Upper lobe of left lung (tissue), 6 donors: ENCODE results near the gene TRDN. TPM values are rescaled to one million over a fixed set of nuclear protein-coding genes. Genes with fewer than 3 reads are reported as not detected.

Experiments
- ATAC-seq, 2 donors: fragments of 200-7000 bp; cut with Tn5 transposase; one replicate each; pipeline ENCODE4 v1.9.1; 2022; ENCODE audit warnings: mild to moderate bottlenecking in 2 of 2, moderate library complexity in 2 of 2; ENCODE audit not compliant: low FRiP score in 2 of 2
- DNase-seq, 2 donors: peaks; one replicate each; pipeline ENCODE4 v3.0.0-alpha.2; 2019 to 2020
- H3K27ac ChIP-seq, 4 donors: fragments of 200-600 bp; sonication (generic); one replicate each; pipeline ENCODE4 v1.5.1; 2016 to 2019
- H3K27me3 ChIP-seq, 4 donors: fragments of 200-600 bp; sonication (generic); one replicate each; pipeline ENCODE4 v1.5.1; 2017 to 2019
- H3K36me3 ChIP-seq, 4 donors: fragments of 200-600 bp; sonication (generic); one replicate each; pipeline ENCODE4 v1.5.1; 2016 to 2019
- H3K4me1 ChIP-seq, 4 donors: fragments of 200-600 bp; sonication (generic); one replicate each; pipeline ENCODE4 v1.5.1; 2018 to 2019
- H3K4me3 ChIP-seq, 4 donors: fragments of 200-600 bp; sonication (generic); one replicate each; pipeline ENCODE4 v1.5.1; 2017 to 2019; ENCODE audit warnings: mild to moderate bottlenecking in 2 of 4, moderate library complexity in 1 of 4
- H3K9me3 ChIP-seq, 4 donors: fragments of 200-600 bp; sonication (generic); one replicate each; pipeline ENCODE4 v1.5.1; 2018 to 2019
- EP300 ChIP-seq, 4 donors: sonication (generic); formaldehyde crosslinking; IDR thresholded peaks; one replicate each; pipeline ENCODE4 v1.5.1; 2017; ENCODE audit warnings: antibody characterized with exemption in 4 of 4, control low read depth in 2 of 4
- POLR2A ChIP-seq, 4 donors: fragments of 450-650 bp; IDR thresholded peaks; one replicate each; pipeline ENCODE4 v1.5.1; 2016 to 2017; ENCODE audit warnings: antibody characterized with exemption in 4 of 4, mild to moderate bottlenecking in 2 of 4
- POLR2AphosphoS5 ChIP-seq, 2 donors: sonication (generic); formaldehyde crosslinking; IDR thresholded peaks; one replicate each; pipeline ENCODE4 v1.5.1; 2017; ENCODE audit warnings: antibody characterized with exemption in 2 of 2
- WGBS, 2 donors: methylation state at CpG; one replicate each; pipeline ENCODE4 v1.1.5; 2017 to 2018; 5-methylcytosine and 5-hydroxymethylcytosine counted together
- total RNA-seq, 6 donors: library from RNA; depleted of rRNA in 4 of 6; stranded (reverse); fragments of >200 nt in 4 of 6; gene quantifications; one replicate each; pipeline versions ENCODE4 v1.1.0 to v1.2.1, GENCODE V29; 2016 to 2021
- TF ChIP-seq, protein P1 (sequence below), 6 experiments: fragments of 450-650 bp in 4 of 6; fragments of 200-600 bp in 2 of 6; sonication (generic) in 2 of 6; IDR thresholded peaks; one replicate each; pipeline ENCODE4 v1.5.1; 2016 to 2019; ENCODE audit warnings: antibody characterized with exemption in 6 of 6
- donor health status: DM: no; HTN: no; CAD: no; lungs with moderate emphysema.
- donor health status: DM: no; HTN: yes; CAD: no; lungs with severe emphysema.

TRDN gene
- total RNA-seq, 6 donors from 2014 or later, result 0.20 TPM; not detected in 5

DNA sequence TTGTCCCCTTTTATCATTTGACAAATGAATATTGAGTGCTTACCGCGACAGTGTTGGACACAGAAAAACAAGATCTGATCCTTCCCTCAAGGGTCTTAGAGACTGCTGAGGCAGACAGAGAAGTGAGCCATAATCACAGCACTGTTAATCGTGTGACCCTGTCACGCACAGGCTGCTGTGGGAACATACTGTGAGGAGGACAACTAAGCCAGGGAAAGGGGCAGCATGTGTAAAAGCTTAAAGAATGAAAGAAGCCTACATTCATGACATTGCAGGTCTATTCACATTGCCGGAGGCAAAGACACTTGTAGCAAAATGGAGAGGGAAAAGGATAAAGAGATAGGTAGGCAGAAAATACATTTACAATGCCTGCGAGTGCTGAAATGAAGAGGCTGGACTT is 32.7 kb downstream of the TRDN start:
- ATAC-seq (no peak), DNase-seq (no peak)
- WGBS, 2 donors, result 54 to 68% methylated on average over 6 of the region's 6 CpGs
- TF ChIP-seq POLR2A (IDR thresholded peaks at IDR 0.05), result no peak
- no peak for TF ChIP-seq EP300 (IDR thresholded peaks at IDR 0.05)
- TF ChIP-seq, protein P1, sequence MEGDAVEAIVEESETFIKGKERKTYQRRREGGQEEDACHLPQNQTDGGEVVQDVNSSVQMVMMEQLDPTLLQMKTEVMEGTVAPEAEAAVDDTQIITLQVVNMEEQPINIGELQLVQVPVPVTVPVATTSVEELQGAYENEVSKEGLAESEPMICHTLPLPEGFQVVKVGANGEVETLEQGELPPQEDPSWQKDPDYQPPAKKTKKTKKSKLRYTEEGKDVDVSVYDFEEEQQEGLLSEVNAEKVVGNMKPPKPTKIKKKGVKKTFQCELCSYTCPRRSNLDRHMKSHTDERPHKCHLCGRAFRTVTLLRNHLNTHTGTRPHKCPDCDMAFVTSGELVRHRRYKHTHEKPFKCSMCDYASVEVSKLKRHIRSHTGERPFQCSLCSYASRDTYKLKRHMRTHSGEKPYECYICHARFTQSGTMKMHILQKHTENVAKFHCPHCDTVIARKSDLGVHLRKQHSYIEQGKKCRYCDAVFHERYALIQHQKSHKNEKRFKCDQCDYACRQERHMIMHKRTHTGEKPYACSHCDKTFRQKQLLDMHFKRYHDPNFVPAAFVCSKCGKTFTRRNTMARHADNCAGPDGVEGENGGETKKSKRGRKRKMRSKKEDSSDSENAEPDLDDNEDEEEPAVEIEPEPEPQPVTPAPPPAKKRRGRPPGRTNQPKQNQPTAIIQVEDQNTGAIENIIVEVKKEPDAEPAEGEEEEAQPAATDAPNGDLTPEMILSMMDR (IDR thresholded peaks at IDR 0.05), result no peak
- no peak for TF ChIP-seq POLR2AphosphoS5 (IDR thresholded peaks at IDR 0.05)
- H3K36me3 ChIP-seq, result no peaks in the 10 kb centered on the region
- no peak overlapping the region for H3K4me3 ChIP-seq
- H3K9me3 ChIP-seq, result no peaks in the 10 kb centered on the region
- H3K27ac ChIP-seq, result no peak overlapping the region
- no peaks in the 10 kb centered on the region for H3K4me1 ChIP-seq
- H3K27me3 ChIP-seq, result no peaks in the 10 kb centered on the region

DNA sequence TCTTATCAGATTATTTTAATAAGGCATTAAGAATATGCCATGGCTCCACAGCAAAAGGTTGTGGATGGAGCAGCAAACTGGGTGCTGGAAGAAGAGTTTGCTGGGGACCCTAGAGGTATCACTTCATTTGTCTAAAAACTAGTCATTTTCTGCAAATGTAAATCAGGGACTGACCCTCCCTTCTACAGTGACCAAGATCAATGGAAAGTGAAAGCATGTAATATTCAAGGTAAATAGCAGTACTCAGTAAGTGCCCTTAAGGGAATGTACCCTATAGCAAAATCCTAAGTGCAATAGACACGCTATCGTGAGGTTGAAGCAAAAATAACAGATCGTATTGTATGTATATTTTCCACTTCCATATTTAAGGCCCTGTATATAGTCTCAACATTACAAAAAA is 38.7 kb downstream of the TRDN start:
- H3K4me3 ChIP-seq, result no peak overlapping the region
- H3K27me3 ChIP-seq, result no peaks in the 10 kb centered on the region
- WGBS, 2 donors, result 90 to 91% methylated on average over 3 of the region's 3 CpGs
- DNase-seq (no peak), ATAC-seq (no peak)
- no peaks in the 10 kb centered on the region for H3K36me3 ChIP-seq
- no peaks in the 10 kb centered on the region for H3K9me3 ChIP-seq
- TF ChIP-seq EP300 (IDR thresholded peaks at IDR 0.05), result no peak
- no peak for TF ChIP-seq POLR2A (IDR thresholded peaks at IDR 0.05)
- TF ChIP-seq, protein P1 (IDR thresholded peaks at IDR 0.05), result no peak
- TF ChIP-seq POLR2AphosphoS5 (IDR thresholded peaks at IDR 0.05), result no peak
- H3K4me1 ChIP-seq, result no peaks in the 10 kb centered on the region
- H3K27ac ChIP-seq, result no peak overlapping the region

DNA sequence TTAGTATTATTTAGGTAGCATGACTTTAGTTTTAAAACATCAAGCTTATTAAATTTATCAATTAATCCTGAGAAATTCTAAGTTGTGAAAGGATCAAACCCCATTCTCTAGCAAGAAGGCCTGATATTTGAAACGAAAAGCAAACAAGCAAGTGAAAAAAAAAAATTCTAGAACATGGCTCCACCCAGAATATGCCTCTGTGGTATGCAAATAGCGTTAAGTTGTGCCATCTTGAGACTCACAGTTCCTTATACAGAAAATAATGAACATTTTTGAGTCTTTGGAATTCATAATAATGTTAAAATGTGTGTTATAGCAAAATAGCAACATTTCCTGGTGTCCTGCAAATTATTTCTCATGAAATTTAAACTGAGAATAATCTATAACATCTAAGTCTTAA is 42.0 kb downstream of the TRDN start:
- 64 to 65% methylated on average over 2 of the region's 2 CpGs for WGBS, 2 donors
- DNase-seq, result no peak
- Histone ChIP-seq H3K4me3 (no peak overlapping the region), H3K36me3 (no peaks in the 10 kb centered on the region), H3K4me1 (no peaks in the 10 kb centered on the region), H3K27ac (no peak overlapping the region), H3K27me3 (no peaks in the 10 kb centered on the region), H3K9me3 (no peaks in the 10 kb centered on the region)
- ATAC-seq, result no peak
- TF ChIP-seq EP300 (IDR thresholded peaks at IDR 0.05) (no peak), POLR2A (IDR thresholded peaks at IDR 0.05) (no peak), POLR2AphosphoS5 (IDR thresholded peaks at IDR 0.05) (no peak)
- TF ChIP-seq, protein P1 (IDR thresholded peaks at IDR 0.05), result no peak

DNA sequence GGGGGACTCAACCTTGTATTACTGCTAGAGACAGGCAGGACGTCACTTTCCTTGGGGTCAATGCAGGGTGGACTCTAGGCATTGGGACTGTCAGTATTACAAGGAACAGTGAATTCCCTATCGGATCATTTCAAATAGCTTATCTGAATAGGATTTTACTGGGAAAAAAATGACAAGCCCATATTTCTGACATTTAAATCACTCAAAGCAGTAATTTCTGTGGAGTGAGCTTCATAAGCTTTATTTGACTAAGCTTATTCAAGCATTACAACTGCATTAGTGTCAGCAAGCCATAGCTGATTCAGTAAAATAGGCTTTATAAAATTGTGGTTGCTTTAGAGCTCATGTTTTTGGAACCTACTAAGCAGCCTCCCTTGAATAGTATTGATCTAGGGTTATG is 44.3 kb downstream of the TRDN start:
- no peak for DNase-seq
- H3K4me1 ChIP-seq, result no peaks in the 10 kb centered on the region
- no peaks in the 10 kb centered on the region for H3K27me3 ChIP-seq
- no peak overlapping the region for H3K4me3 ChIP-seq
- no peak for ATAC-seq
- no peak overlapping the region for H3K27ac ChIP-seq
- whole genome bisulfite sequencing, 2 donors, result 79 to 84% methylated on average over 2 of the region's 2 CpGs
- H3K36me3 ChIP-seq, result no peaks in the 10 kb centered on the region
- H3K9me3 ChIP-seq, result no peaks in the 10 kb centered on the region
- TF ChIP-seq, protein P1 (IDR thresholded peaks at IDR 0.05), result no peak
- TF ChIP-seq EP300 (IDR thresholded peaks at IDR 0.05) (no peak), POLR2AphosphoS5 (IDR thresholded peaks at IDR 0.05) (no peak), POLR2A (IDR thresholded peaks at IDR 0.05) (no peak)

DNA sequence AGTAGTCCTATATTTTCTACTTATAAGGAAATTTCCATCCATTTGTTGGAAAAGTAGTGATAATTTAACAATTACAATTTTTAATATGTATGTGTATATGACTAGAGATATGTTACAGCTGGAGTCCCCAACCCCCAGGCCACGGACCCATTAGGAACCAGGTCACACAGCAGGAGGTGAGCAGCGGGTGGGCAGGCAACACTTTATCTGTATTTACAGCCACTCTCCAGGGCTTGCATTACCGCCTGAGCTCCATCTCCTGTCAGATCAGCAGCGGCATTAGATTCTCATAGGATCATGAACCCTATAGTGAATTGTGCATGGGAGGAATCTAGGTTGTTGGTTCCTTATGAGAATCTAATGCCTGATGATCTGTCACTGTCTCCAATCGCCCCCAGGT is 46.8 kb downstream of the TRDN start:
- WGBS, 2 donors, result 84 to 89% methylated on average over 5 of the region's 5 CpGs
- Histone ChIP-seq H3K4me1 (no peaks in the 10 kb centered on the region), H3K4me3 (no peak overlapping the region), H3K27ac (no peak overlapping the region), H3K9me3 (no peaks in the 10 kb centered on the region), H3K27me3 (no peaks in the 10 kb centered on the region), H3K36me3 (no peaks in the 10 kb centered on the region)
- DNase-seq, result no peak
- TF ChIP-seq EP300 (IDR thresholded peaks at IDR 0.05), result no peak
- TF ChIP-seq POLR2AphosphoS5 (IDR thresholded peaks at IDR 0.05), result no peak
- TF ChIP-seq POLR2A (IDR thresholded peaks at IDR 0.05), result no peak
- TF ChIP-seq, protein P1 (IDR thresholded peaks at IDR 0.05), result no peak
- no peak for ATAC-seq
